Gastroesophageal sphincter (tissue), 4 donors: ENCODE results near the gene GNAO1. TPM values are rescaled to one million over a fixed set of nuclear protein-coding genes. Genes with fewer than 3 reads are reported as not detected.

Experiments used
- ATAC-seq: fragments of 150-250 bp; one replicate; pipeline ENCODE4 v1.9.1; 2016; ENCODE audit warnings: mild to moderate bottlenecking, moderate library complexity
- H3K27ac ChIP-seq, 4 donors: fragments of 200-600 bp; sonication (generic) in 3 of 4; 1 replicate in 3 of 4; 2 replicates in 1 of 4; pipeline ENCODE4 v1.5.1; 2016 to 2019
- H3K27me3 ChIP-seq: fragments of 200-600 bp; sonication (generic); one replicate; pipeline ENCODE4 v1.5.1; 2019
- H3K36me3 ChIP-seq, 2 donors: fragments of 200-600 bp; sonication (generic); one replicate each; pipeline ENCODE4 v1.5.1; 2019; ENCODE audit warnings: control low read depth in 1 of 2
- H3K4me1 ChIP-seq, 3 donors: fragments of 200-600 bp; sonication (generic); 1 replicate in 2 of 3; 2 replicates in 1 of 3; pipeline ENCODE4 v1.5.1; 2016 to 2019; ENCODE audit warnings: control low read depth in 2 of 3
- H3K4me3 ChIP-seq, 2 donors: fragments of 200-600 bp; sonication (generic); one replicate each; pipeline ENCODE4 v1.5.1; 2019; ENCODE audit warnings: mild to moderate bottlenecking in 1 of 2, moderate library complexity in 1 of 2
- H3K9me3 ChIP-seq, 3 donors: fragments of 200-600 bp; sonication (generic); one replicate each; pipeline ENCODE4 v1.5.1; 2017 to 2019; ENCODE audit warnings: control low read depth in 2 of 3
- CTCF ChIP-seq, 4 experiments: fragments of 200-600 bp in 2 of 4; fragments of 450-650 bp in 2 of 4; sonication (generic) in 1 of 4; IDR thresholded peaks; one replicate each; pipeline ENCODE4 v1.5.1; 2017 to 2019; ENCODE audit warnings: antibody characterized with exemption in 4 of 4, mild to moderate bottlenecking in 2 of 4, moderate library complexity in 2 of 4
- EP300 ChIP-seq: sonication (generic); formaldehyde crosslinking; IDR thresholded peaks from one replicate; pipeline ENCODE4 v1.6.1; 2017; ENCODE audit warnings: antibody characterized with exemption, mild to moderate bottlenecking
- POLR2A ChIP-seq, 2 donors: fragments of 450-650 bp; IDR thresholded peaks; one replicate each; pipeline ENCODE4 v1.6.1; 2017; ENCODE audit warnings: antibody characterized with exemption in 2 of 2, mild to moderate bottlenecking in 2 of 2, moderate library complexity in 1 of 2
- POLR2AphosphoS5 ChIP-seq: sonication (generic); formaldehyde crosslinking; IDR thresholded peaks from one replicate; pipeline ENCODE4 v1.6.1; 2017; ENCODE audit warnings: antibody characterized with exemption
- WGBS, 2 donors: methylation state at CpG; one replicate each; pipeline ENCODE4 v1.1.5; 2018; ENCODE audit warnings: low coverage in 1 of 2; 5-methylcytosine and 5-hydroxymethylcytosine counted together
- total RNA-seq, 4 donors: library from RNA; depleted of rRNA; stranded (reverse); fragments of >200 nt; gene quantifications; one replicate each; pipeline ENCODE4 v1.1.0, GENCODE V29; 2016

GNAO1 gene
- total RNA-seq, 4 donors from 2014 or later, result 3.4 to 21.0 (median 11.0) TPM

DNA sequence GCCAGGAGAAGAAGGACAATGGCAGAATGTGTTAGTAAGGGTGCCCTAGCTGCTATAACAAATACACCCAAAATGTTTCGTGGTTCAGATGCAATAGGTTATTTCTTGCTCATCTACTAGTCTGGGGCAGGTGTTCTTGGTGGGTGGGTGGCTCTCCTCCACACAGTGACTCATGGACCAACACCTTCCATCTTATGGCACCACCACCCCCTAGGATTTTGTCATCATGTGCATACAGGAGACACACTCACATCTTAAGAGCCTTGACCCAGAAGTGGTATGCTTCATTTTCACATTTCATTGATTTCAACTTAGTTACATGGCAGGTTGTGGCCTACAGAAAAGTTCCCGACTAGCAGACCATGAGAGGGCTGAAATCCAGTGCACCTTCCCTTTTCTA, 119.4 kb downstream of the GNAO1 start:
- Histone ChIP-seq H3K4me3 (no peak overlapping the region), H3K27me3 (no peaks in the 10 kb centered on the region), H3K4me1 (peaks cover 0 to 4% (median 0%) of the 10 kb centered on the region in 3 donors), H3K36me3 (no peaks in the 10 kb centered on the region), H3K9me3 (no peaks in the 10 kb centered on the region), H3K27ac (no peak overlapping the region)
- ATAC-seq, result no peak
- TF ChIP-seq EP300, result no peak
- TF ChIP-seq POLR2A (IDR thresholded peaks at IDR 0.05), result no peak
- TF ChIP-seq CTCF (IDR thresholded peaks at IDR 0.05), result no peak
- 100% methylated on average over 1 to 2 of the region's 2 CpGs for WGBS, 2 donors

DNA sequence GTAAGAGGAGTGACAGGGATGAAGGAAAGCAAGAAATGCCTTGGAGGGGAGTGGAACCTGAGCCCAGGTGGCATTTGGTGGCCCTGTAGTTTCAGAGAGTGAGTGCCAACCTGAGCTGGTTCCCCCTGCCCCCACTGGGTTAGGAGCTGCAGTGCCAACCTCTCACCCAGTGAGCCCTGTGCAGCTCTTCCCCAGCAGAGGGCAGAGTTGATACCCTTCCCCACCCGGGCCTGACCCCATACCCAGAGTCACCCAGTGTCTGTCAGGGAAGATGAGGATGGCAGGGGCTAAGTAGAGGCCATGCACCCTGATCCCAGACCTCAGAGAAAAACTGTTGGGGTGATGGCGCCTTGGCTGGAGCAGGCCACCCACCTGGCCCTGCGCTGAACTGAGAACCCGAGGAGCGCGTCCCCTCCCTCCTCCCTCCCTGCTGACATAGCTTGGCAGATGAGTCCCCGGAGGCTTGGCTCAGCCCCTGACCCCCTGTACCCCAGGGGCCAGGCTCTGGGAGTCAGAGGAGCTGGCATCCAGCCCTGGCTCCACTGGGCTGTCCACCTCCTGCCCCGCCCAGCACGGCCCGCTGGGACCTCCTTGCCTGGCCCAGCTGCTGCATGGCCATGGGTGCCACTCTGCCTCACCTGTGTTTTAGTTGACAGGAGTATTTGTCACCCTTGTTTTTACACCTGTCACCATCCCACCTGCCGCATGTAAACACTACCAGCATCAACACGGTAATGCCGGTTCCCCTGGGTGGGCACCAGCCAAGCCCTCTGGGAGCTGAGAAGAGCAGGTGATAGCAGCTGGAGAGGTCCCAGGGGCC, 120.1 kb downstream of the GNAO1 start:
- TF ChIP-seq POLR2A (IDR thresholded peaks at IDR 0.05) (no peak), POLR2AphosphoS5 (no peak), EP300 (no peak), CTCF (IDR thresholded peaks at IDR 0.05) (no peak)
- Histone ChIP-seq H3K27me3 (no peaks in the 10 kb centered on the region), H3K4me3 (no peak overlapping the region), H3K27ac (no peak overlapping the region), H3K4me1 (no peaks in the 10 kb centered on the region), H3K9me3 (no peaks in the 10 kb centered on the region), H3K36me3 (no peaks in the 10 kb centered on the region)
- WGBS, 2 donors, result no CpG with 5 or more reads among the region's 13 CpGs
- no peak for ATAC-seq

GRCh38 chr16:56312028-56312300, 120.7 kb downstream of the GNAO1 start:
- Histone ChIP-seq H3K4me3 (no peak overlapping the region), H3K36me3 (no peaks in the 10 kb centered on the region), H3K4me1 (no peaks in the 10 kb centered on the region), H3K9me3 (no peaks in the 10 kb centered on the region), H3K27me3 (no peaks in the 10 kb centered on the region), H3K27ac (no peak overlapping the region)
- 89% methylated on average over 7 of the region's 11 CpGs; no CpG with 5 or more reads in 1 of the 2 donors for WGBS, 2 donors
- TF ChIP-seq EP300 (no peak), POLR2A (IDR thresholded peaks at IDR 0.05) (no peak), CTCF (IDR thresholded peaks at IDR 0.05) (no peak), POLR2AphosphoS5 (no peak)
- ATAC-seq, result no peak

DNA sequence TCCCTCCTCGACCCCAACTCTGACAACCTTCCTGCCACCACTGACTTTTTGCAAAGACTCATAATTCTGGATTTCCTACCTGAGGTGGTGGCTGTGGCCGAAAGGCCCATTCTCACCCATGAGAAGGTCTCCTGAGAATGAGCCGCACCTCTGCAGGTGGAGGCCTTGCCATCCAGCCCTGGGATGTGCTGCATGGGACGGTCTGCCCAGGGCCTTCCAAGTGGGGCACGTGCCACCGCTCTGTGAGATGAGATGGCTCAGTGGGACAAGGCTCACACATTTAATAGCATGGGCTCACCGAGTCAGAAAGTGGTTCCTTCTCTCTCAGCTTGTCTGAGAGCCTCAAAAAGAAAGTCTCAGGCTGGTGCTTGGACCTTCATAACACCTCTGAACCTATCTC, 121.3 kb downstream of the GNAO1 start:
- Histone ChIP-seq H3K36me3 (no peaks in the 10 kb centered on the region), H3K9me3 (no peaks in the 10 kb centered on the region), H3K4me1 (no peaks in the 10 kb centered on the region), H3K27me3 (no peaks in the 10 kb centered on the region), H3K27ac (no peak overlapping the region), H3K4me3 (no peak overlapping the region)
- no peak for ATAC-seq
- 100% methylated on average over 1 of the region's 7 CpGs for WGBS, 2 donors
- TF ChIP-seq EP300, result no peak
- TF ChIP-seq CTCF (IDR thresholded peaks at IDR 0.05), result no peak
- no peak for TF ChIP-seq POLR2A (IDR thresholded peaks at IDR 0.05)
- TF ChIP-seq POLR2AphosphoS5, result no peak

DNA sequence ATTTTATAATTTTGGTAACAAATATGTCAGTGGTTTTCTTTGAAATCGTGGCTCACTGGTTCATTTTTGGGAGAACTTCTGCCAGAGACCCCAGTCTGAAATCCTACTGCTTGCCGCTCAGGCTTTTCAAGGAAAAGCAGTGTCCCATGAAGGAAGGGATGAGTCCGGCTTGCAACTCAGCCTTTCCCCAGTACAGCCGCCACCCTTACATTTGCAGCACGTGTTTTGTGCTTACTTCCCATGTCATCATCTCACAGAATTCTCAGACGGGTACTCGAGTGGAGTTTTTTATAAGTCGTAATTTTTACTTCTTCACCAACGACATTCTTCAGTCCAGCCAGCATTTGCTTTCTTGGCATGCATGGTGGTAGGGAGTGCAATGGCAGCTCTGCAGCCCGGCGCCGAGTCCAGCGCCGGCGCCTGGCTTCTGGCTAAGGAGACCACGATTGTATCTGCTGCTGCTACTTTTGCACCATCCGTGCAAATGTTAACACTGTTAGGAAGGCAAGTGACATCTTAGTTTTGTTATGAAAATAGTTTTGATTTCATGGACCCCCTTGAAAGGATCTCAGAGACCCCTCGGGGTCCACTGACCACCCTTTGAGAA, 123.1 kb downstream of the GNAO1 start:
- TF ChIP-seq CTCF (IDR thresholded peaks at IDR 0.05) (no peak), POLR2AphosphoS5 (no peak), POLR2A (IDR thresholded peaks at IDR 0.05) (no peak), EP300 (no peak)
- WGBS, 2 donors, result 92 to 93% methylated on average over 16 to 17 of the region's 18 CpGs
- no peak for ATAC-seq
- Histone ChIP-seq H3K4me3 (no peak overlapping the region), H3K36me3 (no peaks in the 10 kb centered on the region), H3K27me3 (no peaks in the 10 kb centered on the region), H3K9me3 (no peaks in the 10 kb centered on the region), H3K27ac (no peak overlapping the region), H3K4me1 (peaks cover 0 to 12% (median 4%) of the 10 kb centered on the region in 3 donors)
